HCT116 (cell line): ENCODE results near the gene TXNRD3.

Experiments
- POLR2A ChIP-seq: IDR thresholded peaks from 2 replicates; pipeline ENCODE4 v1.7.0; 2011; ENCODE audit warnings: borderline replicate concordance; ENCODE audit not compliant: insufficient read depth, insufficient read length; ENCODE audit errors: extremely low read depth
- TF ChIP-seq, protein P1 (sequence below), 3 experiments: fragments of 200-600 bp in 1 of 3; sonication (generic) in 1 of 3; IDR thresholded peaks in 2 of 3; conservative IDR thresholded peaks in 1 of 3; 2 replicates each; pipeline ENCODE4 v1.5.1; 2012 to 2017; ENCODE audit warnings: low read depth in 2 of 3, low read length in 2 of 3, antibody characterized with exemption in 1 of 3, borderline replicate concordance in 1 of 3, control low read depth in 1 of 3, mild to moderate bottlenecking in 1 of 3, mixed read lengths in 1 of 3, mixed run types in 1 of 3, moderate library complexity in 1 of 3; ENCODE audit not compliant: insufficient read depth in 1 of 3

- TF ChIP-seq, protein P1, sequence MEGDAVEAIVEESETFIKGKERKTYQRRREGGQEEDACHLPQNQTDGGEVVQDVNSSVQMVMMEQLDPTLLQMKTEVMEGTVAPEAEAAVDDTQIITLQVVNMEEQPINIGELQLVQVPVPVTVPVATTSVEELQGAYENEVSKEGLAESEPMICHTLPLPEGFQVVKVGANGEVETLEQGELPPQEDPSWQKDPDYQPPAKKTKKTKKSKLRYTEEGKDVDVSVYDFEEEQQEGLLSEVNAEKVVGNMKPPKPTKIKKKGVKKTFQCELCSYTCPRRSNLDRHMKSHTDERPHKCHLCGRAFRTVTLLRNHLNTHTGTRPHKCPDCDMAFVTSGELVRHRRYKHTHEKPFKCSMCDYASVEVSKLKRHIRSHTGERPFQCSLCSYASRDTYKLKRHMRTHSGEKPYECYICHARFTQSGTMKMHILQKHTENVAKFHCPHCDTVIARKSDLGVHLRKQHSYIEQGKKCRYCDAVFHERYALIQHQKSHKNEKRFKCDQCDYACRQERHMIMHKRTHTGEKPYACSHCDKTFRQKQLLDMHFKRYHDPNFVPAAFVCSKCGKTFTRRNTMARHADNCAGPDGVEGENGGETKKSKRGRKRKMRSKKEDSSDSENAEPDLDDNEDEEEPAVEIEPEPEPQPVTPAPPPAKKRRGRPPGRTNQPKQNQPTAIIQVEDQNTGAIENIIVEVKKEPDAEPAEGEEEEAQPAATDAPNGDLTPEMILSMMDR (IDR thresholded peaks at IDR 0.05 in 2 of 3, conservative IDR thresholded peaks at IDR 0.05 in 1 of 3; ENCODE audit: borderline replicate concordance in 1 of 3, insufficient read depth in 1 of 3, low read depth in 2 of 3, low read length in 2 of 3): no peak
- TF ChIP-seq POLR2A: no peak
Observed at GRCh38 chr3:126657901-126658300, 3.0 kb upstream of the TXNRD3 start.
